ENCODE data around the gene GH1.

GH1 gene

DNA sequence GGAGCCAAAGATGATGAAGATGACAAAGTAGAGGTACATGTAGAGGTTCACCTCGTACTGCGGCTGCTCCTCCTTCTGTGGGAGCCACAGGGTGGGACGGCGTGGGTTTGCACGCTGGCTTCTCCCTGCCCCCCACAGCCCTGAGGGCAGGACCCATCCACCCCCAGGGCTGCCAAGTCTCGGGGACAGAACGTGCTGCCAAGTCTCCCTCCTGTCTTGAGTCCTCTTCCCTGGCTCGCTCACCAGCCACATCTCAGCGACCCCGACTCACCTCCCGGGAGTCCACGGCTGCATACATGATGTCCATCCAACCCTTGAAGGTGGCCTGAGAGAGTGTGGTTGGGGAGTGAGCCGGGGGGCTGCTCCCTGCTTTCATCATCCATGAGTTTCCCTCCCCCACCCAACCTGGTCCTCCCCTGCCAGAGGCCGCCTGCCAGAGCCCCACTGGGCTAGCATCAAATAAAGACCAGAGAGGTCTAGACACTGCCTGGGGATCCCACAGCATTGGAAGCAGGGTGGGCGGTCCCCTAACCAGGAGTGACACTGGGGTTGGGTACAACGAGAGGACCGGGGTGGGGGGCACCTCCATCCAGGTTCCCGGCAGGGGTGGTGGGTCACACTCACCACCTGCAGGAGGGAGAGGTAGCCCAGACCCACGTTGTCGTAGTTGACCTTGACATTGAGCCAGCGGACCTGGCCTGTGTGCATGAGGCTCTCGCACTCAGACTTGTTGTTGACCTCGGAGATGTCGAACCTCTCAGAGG, 26.3 kb upstream of the GH1 start:
- DNase-seq, result no peak

DNA sequence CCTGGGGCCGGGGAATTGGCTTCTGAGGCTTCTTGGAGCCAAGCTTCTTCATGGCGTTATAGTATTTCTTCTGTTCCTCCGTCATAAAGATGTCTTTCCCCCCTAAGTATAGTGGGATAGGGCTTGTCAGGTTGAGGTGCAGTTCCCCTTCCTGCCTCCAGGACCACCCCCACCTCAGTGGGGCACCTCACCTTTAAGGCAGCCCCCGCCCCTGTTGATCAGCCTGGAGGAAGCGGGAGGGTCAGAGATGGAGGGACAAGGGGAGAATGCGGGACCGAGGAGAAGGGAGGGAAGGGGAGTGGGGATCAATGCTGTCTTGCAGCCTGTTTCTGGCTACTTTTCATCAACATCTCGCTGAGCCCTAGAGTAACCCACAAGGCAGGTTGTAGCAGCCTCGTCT, 25.1 kb upstream of the GH1 start:
- DNase-seq, result no peak

DNA sequence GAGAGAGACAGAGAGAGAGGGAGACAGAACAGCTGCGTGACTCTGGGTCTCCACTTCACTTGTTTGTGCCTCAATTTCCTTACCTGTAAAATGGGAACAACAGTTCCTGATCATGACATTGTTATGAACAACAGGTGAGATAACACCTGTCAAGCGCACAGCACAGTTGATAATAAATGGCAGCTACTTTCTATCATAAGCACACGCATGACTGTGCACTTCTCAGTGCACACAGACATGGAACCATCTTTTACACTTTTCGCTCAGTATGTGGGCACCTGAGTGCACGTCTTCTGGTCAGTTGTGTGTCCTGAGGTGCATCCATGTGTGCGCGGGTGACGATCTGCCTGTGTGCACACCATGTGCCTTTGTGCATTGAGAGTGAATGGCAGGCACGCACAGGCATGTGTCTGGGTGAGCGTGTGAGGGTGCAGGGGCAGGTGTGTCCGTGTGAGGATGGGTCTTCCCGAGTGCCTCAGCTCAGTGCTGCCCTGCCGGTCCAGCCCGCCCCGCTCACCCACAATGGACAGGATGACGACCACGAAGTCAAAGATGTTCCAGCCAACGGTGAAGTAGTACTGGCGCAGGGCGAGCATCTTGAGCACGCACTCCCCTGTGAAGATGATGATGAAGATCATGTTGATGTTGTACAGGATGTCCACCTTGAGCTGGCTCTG, 23.8 kb upstream of the GH1 start:
- DNase-seq, result no peak

DNA sequence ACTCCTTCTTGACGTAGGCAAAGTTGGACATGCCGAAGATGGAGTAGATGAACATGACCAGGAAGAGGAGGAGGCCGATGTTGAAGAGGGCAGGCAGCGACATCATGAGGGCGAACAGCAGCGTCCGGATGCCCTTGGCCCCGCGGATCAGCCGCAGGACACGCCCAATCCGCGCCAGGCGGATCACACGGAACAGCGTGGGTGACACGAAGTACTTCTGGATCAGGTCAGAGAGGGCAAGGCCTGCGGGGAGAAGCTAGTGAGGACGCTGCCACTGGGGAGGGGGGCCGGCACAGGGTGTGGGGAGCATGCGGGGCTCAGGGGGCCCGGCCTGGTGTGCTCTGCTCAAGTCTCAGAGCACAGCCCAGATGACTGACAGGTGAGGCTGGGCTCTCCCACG, 23.1 kb upstream of the GH1 start:
- DNase-seq, result no peak

DNA sequence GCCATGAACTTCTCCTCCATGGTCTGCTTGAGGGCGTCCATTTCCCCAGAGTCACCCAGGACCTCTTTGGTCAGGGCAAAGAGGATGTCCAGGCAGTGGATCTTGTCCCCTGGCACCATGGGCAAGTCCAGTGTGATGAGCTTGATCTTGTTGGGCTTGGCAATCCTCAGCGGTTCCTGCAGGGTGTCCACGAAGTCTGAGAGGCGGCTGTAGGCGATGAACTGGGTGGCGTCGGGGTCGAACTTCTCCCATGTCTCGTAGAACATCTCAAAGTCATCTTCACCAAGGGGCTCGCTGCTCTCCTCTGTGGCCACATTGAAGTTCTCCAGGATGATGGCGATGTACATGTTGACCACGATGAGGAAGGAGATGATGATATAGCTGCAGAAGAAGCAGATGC, 22.5 kb upstream of the GH1 start:
- DNase-seq, result no peak

DNA sequence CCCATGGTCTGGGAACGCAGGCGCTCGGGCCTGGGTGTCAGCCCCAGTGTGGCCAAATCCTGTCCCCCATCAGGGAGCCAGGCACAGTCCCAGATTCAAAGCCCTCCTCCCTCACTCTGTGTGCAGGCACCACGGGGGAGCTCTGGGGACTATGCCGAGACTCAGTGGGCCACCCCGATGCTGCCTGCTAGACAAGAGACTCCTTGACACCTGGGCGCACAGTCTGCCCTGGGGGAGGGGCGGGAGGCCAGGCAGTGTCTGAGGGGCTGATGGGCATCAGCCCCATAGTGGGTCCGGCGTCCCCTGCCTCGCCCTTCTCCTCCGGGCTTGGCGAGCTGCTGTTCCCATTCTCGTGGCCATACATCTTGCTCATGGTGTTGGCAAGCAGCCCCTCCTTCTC, 21.9 kb upstream of the GH1 start:
- DNase-seq, result no peak

DNA sequence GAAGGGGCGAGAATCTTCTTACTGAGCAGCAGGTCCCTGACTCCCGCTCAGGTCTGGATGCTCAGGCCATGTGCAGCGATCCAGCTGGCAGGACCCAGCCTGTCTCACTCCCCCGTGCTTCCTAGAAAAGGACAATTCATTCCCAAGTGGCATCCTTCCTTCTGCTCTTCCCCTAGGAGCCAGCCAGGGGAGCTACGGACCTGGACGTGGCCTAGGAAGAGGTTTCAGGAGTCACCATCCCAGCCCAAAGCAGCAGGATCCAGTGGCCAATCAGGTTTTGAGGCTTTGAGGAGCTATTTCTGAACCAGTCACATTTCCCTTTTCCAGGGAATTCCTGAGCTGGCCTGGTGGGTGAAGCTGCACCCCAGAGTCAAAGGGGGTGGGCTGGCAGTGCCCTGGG, 21.2 kb upstream of the GH1 start:
- no peak for DNase-seq

DNA sequence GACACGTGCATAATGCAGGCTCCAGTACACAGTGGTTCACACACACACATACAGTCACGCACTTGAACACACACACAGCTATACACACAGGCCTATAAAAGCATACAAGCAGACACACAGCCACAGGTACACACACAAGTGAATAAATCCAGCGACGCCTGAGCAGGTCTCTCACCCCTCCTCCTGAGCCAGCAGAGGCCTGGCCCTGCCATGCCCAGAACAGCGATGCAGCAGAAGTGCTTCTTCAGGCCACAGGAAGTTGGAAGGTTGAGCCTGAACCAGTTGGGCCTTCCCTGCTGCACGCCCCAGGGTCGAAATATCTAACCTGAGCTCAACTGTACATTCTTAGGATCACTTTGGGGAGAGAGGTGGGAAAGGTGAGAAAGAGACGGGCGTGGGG, 20.8 kb upstream of the GH1 start:
- no peak for DNase-seq

DNA sequence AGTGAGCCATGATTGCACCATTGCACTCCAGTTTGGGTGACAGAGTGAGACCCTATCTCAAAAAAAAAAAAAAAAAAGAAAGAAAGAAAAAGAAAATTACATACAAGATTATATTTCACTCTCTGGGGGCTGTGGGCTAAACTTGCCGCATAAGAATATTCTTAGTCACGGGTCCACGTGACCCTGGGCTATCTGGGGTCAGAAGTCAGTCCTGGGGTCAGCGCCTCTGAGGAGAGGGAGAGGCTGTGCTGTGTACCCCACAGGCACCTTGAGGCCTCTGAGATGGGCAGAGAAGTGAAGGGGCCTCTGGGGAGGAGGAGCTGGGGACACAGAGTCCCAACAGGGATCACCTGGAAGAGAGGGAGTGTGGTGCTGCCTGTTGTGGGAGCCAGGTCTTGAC, 19.3 kb upstream of the GH1 start:
- no peak for DNase-seq

DNA sequence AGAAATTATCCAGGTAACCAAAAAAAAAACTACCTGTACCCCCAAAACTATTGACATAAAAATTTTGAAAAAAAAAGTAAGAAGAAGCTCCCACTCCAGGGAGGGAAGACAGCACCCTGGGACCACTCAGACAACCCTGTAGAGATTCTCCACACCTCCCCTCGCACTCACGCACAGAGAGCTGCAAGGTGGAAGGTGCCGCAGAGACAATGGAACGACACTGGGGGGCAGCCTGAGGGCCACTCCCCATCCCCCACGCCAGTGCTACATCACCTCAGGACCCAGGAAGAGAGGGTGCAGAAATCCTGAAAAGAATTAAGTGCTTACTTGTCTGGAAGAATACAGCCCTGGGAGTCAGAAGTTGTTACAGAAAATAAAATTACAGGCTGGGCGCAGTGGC, 18.7 kb upstream of the GH1 start:
- no peak for DNase-seq

DNA sequence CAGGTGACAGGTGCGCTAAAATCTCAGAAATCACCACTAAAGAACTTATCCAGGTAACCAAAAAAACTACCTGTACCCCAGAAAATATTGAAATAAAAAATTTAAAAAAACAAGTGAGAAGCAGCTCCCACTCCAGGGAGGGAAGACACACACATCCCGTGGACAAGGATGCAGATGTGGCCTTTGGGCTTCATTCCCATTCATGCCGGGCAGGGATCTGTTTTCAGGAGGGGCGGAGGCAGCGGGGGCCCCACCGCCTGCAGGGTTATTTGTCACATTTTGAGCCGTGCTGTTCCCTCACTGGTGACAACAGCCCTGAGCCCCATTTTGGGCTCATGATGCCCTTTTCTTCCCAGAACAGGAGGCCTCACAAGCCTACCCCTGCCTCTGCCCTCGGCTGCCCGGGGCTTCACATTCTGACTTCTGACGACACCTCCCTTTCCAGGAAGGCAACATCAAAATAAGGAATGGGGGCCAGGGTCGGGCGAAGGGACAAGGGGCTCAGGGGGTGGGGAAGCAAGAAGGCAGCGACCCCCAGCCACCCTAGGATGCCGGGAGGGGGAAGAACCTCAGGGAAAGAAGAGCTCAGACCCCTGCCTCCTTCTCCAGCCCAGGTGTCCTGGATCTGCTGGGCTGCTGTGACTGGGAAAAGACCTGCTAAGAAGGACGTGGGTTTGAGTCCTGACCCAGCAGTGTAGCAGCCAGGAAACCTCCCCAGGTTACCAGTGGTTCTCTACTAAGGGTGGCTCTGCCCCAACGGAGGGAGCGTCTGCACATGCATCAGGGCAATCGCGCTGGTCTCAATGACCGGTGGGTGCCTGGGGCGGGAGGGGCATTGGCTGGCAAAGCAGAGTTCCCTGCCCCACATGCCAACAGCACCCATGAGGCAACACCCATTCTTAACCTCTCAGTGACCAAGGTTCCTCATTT, 15.8 kb upstream of the GH1 start:
- DNase-seq, result no peak

DNA sequence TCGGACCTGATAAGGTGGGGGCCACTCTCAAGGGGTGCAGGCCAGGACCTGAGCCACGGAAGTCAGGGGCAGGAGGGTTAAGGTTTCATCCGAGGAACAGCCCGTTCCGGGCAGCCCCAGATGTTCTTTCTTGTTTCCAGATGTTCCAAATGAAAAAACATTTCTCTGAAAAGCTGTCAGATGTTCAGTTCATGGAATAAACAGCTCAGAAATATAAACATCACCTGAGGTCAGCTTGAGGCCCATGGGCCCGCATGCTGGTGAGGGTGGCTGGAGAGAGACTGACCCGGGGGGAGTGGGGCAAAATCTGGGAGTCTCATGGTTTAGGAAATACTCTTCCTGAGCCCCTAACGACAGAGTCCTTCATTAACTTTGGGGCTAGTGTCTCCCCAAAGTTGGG, 15.0 kb upstream of the GH1 start:
- DNase-seq, result no peak

DNA sequence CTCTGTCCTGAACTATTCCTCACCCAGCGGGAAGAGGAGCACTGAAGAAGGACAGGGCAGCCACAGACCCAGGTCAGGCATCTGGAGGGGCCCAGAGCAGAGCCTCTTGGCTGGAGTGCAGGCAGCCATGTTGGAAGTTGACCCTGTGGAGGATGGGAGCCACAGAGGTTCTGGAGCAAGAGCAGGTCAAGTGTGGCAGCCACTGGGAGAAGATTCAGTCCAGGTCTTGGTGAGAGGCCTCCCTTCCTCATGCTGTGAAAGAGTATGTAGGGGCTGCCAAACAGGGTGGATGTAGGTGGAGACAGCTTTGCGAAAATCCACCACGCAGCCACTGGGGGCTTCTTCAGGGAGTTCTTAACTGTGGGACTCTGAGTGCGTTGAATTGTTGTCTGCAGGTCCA, 14.1 kb upstream of the GH1 start:
- DNase-seq, result no peak

DNA sequence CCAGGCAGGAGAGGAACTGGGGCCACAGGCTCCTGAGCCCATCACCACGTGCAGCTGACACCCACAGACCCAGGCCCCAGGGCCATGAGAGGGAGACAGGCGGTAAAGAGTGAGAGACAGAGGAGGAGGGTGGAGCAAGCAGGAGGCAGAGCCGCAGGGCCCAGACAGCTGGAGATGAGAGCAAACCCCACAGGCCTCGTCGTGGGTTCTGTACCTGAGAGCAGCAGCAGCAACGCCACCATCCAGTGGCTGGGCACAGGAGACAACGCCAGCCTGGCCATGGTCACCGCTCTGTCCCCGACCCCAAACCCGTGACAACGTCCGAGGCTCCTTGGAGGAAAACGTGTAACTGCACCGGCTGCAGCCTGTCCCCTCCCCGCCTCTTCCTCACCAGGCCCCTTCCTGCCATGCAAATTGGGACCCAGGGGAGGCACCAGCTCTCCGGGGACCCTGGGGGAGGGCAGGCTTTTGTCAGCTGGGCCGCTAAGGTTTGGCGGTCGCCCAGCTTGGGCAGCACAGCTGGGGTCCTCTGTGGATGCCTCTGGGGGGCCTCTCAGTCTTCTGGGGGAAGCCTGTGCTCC, 13.4 kb upstream of the GH1 start, which contains the start of gene CD79B:
CD79B (minus strand) TSS at position 351 of the 581 bp plus-strand sequence; CDS start at position 281, 70 bp downstream.
- DNase-seq, result peak; percentile 40

DNA sequence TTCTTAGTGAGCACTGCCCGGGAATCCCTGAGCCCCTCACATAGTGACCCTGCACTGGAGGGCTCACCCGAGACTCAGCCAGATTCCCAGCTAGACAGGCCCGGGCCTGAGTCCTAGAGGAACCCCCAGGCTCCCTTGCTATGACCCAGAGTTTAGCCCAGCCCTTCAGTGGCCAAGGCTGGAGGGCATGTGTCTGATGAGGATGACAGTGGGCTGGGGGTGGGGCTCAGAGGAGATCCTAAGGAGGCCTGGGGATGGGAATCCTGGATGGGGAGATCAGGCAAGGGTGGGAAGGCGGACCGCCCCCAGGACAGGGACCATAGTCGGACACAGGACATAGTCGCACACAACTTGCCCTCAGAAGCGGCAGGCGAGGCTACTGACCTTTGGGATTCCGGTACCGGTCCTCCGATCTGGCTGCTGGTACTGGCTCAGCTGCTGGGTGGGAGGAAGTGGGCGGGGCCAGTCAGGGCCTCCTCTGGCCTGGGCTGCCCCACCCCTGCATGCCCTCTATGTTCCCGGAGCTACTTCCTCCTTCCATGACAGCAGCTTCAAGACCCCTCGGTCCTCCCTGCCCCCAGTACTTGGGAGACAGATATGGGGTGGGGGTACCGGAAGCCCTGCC, 12.4 kb upstream of the GH1 start:
- peak; percentile 58 for DNase-seq

DNA sequence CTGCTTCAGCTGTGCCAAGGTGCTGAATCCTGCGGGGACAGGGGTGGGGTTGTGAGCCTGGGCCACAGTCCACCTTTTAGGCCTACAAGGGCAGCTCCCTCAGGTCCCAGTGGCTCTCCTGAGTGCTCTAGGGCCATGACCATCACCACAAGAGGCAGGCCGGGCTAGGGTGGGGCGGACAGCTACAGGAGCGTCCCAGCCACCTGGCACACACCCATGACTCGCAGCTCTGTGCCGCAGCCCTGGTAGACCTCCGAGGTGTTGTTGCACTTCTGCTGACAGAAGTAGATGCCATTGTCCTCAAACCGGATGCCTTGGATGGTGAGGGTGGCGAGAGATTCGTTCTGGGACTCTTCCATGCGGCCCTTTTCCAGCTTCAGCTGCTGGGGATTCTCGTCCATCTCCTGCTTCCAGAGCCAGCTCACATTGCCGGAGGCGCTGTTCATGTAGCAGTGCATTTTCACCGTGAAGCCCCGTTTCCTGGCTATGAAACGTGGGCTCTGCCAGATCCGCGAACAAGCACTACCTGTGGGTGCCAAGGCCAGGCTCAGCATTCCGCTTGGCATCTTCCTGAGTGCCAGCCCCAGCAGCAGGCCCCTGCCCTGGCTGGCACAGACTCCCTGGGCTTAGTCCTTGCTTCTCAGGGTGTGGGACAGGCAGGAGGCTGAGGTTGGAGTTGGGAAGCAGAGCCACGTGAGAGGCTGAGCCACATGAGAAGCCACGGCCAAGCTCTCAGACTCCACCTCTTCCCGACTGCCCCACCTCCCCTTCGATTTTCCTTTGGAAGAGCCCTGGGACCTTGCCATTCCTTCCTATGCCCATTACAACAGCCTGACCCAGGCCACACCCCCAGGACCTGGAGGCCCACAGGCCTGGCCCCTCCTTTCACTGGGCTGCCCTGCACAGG, 11.5 kb upstream of the GH1 start:
- no peak for DNase-seq

DNA sequence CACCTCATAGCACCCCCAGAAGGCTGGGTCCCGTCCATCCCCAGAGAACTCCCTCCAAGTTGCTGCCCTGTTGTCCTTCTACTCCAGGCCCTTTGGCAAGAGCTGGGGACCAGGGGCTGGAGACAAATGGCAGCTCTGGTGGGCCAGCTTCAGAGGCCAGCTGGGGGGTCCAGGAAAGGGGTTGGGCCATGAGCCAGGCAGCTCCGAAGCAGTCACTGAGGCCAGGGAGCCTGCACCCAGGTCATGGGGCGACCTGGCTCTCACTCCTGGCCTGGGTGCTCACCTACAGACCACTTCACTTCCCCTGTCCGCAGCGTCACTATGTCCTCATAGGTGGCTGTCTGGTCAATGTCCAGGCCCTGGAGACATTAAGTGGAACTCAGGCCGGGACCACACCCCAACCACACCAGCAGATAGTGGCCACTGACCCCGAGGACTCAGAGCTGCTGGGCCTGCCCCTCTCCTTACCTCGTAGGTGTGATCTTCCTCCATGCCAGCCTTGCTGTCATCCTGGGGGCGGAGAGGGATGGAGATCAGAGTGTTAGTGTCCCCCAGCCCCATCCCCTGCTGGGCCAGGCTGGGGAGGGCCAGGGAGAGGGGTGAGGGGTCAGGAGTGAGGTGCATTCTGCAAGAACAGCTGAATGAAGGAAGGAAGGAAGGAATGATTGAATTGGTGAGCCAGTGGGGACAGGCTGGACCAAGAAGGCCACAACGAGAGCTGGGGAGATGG, 10.5 kb upstream of the GH1 start:
- DNase-seq, result no peak

DNA sequence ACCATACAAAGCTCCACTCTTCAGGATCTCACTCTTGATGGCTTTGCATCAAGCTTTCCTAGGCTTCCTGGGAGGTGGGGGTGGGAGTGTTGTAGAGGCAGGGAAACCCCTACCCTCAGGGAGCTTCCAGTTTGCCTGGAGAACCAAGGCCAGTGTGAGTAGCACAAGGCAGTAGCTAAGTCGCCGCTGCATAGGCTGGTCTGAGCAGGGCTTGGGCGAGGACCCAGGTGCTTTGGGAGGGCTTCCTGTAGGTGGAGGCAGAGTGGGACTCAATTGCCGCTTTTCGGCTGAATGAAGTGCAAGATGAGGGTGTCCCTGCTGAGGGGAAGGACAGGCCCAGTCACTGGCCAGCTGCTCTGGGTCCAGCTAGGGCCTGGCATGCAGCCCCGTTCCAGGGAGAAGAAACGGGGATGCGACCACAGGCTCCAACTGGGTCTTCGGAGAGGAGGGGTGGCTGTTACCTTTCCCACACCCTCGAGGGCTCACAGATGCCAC, 9.6 kb upstream of the GH1 start:
- no peak for DNase-seq

DNA sequence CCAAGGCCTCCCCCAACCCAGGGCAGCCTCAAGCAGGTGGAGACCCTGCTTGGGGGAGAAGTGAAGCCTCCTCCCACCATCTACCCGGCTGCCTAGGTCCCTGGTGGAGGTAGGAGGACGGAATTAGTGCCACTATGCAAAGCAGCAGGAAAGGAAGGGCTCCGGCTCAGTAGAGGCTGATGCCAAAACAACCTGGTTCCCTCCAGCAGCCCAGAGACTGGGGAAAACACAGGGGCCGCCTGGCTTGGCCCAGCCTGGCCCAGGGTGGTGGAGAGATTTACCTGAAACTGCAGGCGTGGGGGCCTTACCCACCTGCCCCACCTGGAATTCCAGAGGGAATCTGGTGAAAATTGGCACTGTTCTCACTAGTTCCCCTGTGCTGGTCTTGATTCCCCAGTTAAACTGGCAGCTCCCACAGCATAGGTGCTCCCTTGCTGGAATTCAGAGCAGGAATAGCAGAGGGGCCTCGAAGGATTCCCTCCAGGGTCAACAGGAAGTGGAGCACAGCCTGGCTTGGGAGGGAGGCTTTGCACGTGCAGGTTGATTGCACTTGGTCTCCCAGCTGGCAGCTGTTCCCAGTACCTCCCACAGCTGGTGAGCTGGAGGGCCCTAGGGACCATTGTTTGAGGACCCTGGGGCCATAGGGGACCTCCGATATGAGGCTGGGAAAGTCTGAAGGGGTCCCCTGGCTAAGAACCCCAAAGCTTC, 9.0 kb upstream of the GH1 start:
- no peak for DNase-seq

DNA sequence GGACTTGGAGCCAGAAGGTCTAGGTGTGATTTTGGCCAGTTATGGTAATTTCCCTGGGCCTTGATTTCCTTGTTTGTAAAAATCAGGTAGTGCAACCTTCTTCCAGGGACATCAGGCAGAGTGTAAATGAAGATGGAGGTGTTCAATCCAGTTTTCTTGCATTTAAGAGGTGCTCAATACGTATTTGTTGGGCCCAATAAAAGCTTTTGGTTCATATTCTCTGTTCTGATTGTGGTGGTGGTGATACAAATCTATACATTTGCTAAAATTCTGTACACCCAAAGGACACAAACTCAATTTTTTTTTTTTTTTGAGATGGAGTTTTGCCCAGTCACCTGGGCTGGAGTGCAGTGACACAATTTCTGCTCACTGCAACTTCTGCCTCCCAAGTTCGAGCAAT, 7.5 kb upstream of the GH1 start:
- no peak for DNase-seq
